Thyroid gland (tissue), 4 donors: ENCODE data around the gene CEACAM6.

ENCODE experiments used
- CTCF ChIP-seq, 6 experiments: fragments of 200-600 bp in 3 of 6; fragments of 450-650 bp in 3 of 6; sonication (generic) in 3 of 6; IDR thresholded peaks; one replicate each; pipeline ENCODE4 v1.5.1; 2016 to 2019; ENCODE audit warnings: antibody characterized with exemption in 6 of 6, mild to moderate bottlenecking in 2 of 6, inconsistent platforms in 1 of 6, moderate library complexity in 1 of 6
- POLR2A ChIP-seq, 2 donors: fragments of 450-650 bp; IDR thresholded peaks; one replicate each; pipeline ENCODE4 v1.6.1; 2017; ENCODE audit warnings: antibody characterized with exemption in 2 of 2, mild to moderate bottlenecking in 2 of 2, moderate library complexity in 1 of 2

GRCh38 chr19:41808663-41809566, 53.6 kb downstream of the CEACAM6 start:
- no peak for TF ChIP-seq CTCF (IDR thresholded peaks at IDR 0.05)
- TF ChIP-seq POLR2A (IDR thresholded peaks at IDR 0.05): no peak
